Measurements from ENCODE around the gene NCOA1. TPM values are rescaled to one million over a fixed set of nuclear protein-coding genes. Genes with fewer than 3 reads are reported as not detected.

The NCOA1 gene
- total RNA-seq, 4 donors from 2014 or later, result 29.9 to 51.9 (median 40.1) TPM

GRCh38 chr2:24756789-24757188, 265.7 kb downstream of the NCOA1 start:
- H3K4me1 ChIP-seq, result no peaks in the 10 kb centered on the region
- H3K36me3 ChIP-seq, result peaks cover 11 to 15% of the 10 kb centered on the region in 2 donors
- no peak overlapping the region for H3K4me3 ChIP-seq (replicated peaks in 1 of 3)
- H3K27me3 ChIP-seq, result no peaks in the 10 kb centered on the region
- intact Hi-C loops (cut with DNase I), result no loop called here
- no peaks in the 10 kb centered on the region for H3K9me3 ChIP-seq
- no peak overlapping the region for H3K27ac ChIP-seq
- TF ChIP-seq POLR2A (IDR thresholded peaks at IDR 0.05), result no peak
- TF ChIP-seq, protein P1, sequence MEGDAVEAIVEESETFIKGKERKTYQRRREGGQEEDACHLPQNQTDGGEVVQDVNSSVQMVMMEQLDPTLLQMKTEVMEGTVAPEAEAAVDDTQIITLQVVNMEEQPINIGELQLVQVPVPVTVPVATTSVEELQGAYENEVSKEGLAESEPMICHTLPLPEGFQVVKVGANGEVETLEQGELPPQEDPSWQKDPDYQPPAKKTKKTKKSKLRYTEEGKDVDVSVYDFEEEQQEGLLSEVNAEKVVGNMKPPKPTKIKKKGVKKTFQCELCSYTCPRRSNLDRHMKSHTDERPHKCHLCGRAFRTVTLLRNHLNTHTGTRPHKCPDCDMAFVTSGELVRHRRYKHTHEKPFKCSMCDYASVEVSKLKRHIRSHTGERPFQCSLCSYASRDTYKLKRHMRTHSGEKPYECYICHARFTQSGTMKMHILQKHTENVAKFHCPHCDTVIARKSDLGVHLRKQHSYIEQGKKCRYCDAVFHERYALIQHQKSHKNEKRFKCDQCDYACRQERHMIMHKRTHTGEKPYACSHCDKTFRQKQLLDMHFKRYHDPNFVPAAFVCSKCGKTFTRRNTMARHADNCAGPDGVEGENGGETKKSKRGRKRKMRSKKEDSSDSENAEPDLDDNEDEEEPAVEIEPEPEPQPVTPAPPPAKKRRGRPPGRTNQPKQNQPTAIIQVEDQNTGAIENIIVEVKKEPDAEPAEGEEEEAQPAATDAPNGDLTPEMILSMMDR (IDR thresholded peaks at IDR 0.05), result no peak
- 98% methylated on average over 1 of the region's 1 CpG for WGBS, 2 donors
- DNase-seq, result no peak

DNA sequence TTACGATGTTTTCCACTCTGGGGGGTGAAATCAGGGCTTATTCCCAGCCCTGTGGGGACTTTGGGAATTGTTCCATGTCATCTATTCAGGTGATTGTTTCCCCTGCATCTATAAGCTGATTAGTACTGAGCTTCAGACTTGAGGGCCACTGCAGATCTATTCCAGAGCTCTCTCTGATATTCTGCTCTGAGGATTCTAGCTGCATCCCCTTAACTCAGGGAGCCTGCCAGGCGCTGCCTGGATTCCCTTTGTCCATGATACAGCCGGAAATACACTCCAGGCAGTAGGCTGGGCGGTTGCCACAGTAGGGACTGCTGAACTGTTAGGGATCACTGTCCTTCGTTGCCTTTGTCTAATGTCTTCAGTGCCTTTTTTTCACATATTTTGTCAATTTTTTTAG, 270.8 kb downstream of the NCOA1 start:
- TF ChIP-seq, protein P1 (IDR thresholded peaks at IDR 0.05), result no peak
- no peak for TF ChIP-seq POLR2A (IDR thresholded peaks at IDR 0.05)
- peaks cover 11 to 13% of the 10 kb centered on the region in 2 donors for H3K36me3 ChIP-seq

GRCh38 chr2:24762518-24762917, 271.5 kb downstream of the NCOA1 start:
- Histone ChIP-seq H3K27me3 (no peaks in the 10 kb centered on the region), H3K4me3 (replicated peaks in 1 of 3) (no peak overlapping the region), H3K4me1 (peaks cover 0 to 9% of the 10 kb centered on the region in 2 donors), H3K36me3 (peaks cover 11 to 13% of the 10 kb centered on the region in 2 donors), H3K9me3 (no peaks in the 10 kb centered on the region), H3K27ac (no peak overlapping the region)
- 71 to 83% methylated on average over 2 of the region's 2 CpGs for WGBS, 2 donors
- no peak for DNase-seq
- intact Hi-C loops (cut with DNase I), result no loop called here
- TF ChIP-seq, protein P1 (IDR thresholded peaks at IDR 0.05), result no peak

More for the DNA sequence above, 270.8 kb downstream of the NCOA1 start:
- intact Hi-C loops (cut with DNase I), result no loop called here
- Histone ChIP-seq H3K27me3 (no peaks in the 10 kb centered on the region), H3K4me1 (peaks cover 0 to 3% of the 10 kb centered on the region in 2 donors), H3K4me3 (replicated peaks in 1 of 3) (no peak overlapping the region), H3K9me3 (no peaks in the 10 kb centered on the region), H3K27ac (no peak overlapping the region)
- no peak for DNase-seq
- WGBS, 2 donors, result 92 to 96% methylated on average over 5 of the region's 5 CpGs

DNA sequence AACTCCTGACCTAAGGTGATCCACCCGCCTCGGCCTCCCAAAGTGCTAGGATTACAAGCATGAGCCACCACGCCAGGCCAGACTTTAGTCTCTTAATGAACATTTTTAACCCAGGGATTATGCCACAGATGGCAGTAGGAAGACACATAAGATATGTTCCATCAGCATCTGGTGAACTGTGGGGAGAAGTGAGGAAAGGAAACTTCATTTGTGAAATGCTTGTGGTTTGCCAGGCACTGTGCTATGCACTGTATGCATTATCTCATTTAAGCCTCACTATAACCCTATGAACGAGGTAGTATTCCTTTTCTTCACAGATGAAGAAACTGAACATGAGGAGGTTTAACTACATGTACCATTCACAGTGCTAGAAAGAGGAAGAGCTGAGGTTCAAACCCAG, 272.8 kb downstream of the NCOA1 start:
- no peaks in the 10 kb centered on the region for H3K9me3 ChIP-seq
- WGBS, 2 donors, result 96 to 98% methylated on average over 4 of the region's 4 CpGs
- intact Hi-C loops (cut with DNase I), result no loop called here
- TF ChIP-seq POLR2A (IDR thresholded peaks at IDR 0.05), result no peak
- TF ChIP-seq, protein P1 (IDR thresholded peaks at IDR 0.05), result no peak
- H3K27ac ChIP-seq, result no peak overlapping the region
- DNase-seq, result no peak
- no peak overlapping the region for H3K4me3 ChIP-seq (replicated peaks in 1 of 3)
- peaks cover 3 to 10% of the 10 kb centered on the region in 2 donors for H3K36me3 ChIP-seq
- no peaks in the 10 kb centered on the region for H3K27me3 ChIP-seq
- peaks cover 10 to 21% of the 10 kb centered on the region in 2 donors for H3K4me1 ChIP-seq

- intact Hi-C loops (cut with DNase I), result no loop called here
- Histone ChIP-seq H3K4me3 (replicated peaks in 1 of 3) (no peak overlapping the region), H3K27me3 (no peaks in the 10 kb centered on the region), H3K9me3 (no peaks in the 10 kb centered on the region), H3K4me1 (peaks cover 12 to 24% of the 10 kb centered on the region in 2 donors), H3K27ac (peak overlapping the region in 2 of 3 donors; percentile 74 to 79), H3K36me3 (peaks cover 0 to 6% of the 10 kb centered on the region in 2 donors)
- DNase-seq, result no peak
- TF ChIP-seq POLR2A (IDR thresholded peaks at IDR 0.05), result no peak
- TF ChIP-seq, protein P1 (IDR thresholded peaks at IDR 0.05), result no peak
- whole genome bisulfite sequencing, 2 donors, result 79 to 82% methylated on average over 6 of the region's 6 CpGs
These were observed 275.6 kb downstream of the NCOA1 start for GRCh38 chr2:24766609-24767008.
